Activated T-cell treated with anti-CD3 and anti-CD28 coated beads for 4 hours (primary cell): Measurements from ENCODE around the gene ANKS6.

Experiments used
- DNase-seq: peaks from one replicate; pipeline ENCODE4 v3.0.0-alpha.2; 2020

ANKS6 gene

DNA sequence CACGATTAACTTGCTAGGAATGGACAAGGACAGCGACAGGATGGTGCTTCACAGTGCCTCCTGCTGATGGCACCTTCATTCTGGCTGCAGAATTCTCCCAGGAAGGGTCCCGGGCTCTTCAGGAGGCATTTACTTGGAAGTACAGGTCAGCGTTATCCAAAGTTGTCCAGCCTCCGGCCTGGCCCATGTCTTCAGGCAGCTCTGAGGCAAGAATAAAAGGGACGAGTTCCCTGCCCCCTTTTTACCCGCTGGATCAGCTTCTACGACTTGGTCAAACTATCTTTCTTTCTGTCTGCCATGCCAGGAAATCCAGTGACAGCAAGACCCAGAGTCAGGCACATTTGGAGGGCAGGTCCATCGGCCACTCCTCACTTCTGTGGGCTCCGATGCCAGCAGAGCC is 64.3 kb downstream of the ANKS6 start:
- DNase-seq, result no peak

- no peak for DNase-seq
These were observed 65.5 kb downstream of the ANKS6 start for GRCh38 chr9:98730871-98731270.

GRCh38 chr9:98728500-98728899 is 67.9 kb downstream of the ANKS6 start:
- no peak for DNase-seq

- DNase-seq, result no peak
These were observed 68.9 kb downstream of the ANKS6 start for GRCh38 chr9:98727428-98727827.

GRCh38 chr9:98726735-98727134 is 69.6 kb downstream of the ANKS6 start:
- no peak for DNase-seq

DNA sequence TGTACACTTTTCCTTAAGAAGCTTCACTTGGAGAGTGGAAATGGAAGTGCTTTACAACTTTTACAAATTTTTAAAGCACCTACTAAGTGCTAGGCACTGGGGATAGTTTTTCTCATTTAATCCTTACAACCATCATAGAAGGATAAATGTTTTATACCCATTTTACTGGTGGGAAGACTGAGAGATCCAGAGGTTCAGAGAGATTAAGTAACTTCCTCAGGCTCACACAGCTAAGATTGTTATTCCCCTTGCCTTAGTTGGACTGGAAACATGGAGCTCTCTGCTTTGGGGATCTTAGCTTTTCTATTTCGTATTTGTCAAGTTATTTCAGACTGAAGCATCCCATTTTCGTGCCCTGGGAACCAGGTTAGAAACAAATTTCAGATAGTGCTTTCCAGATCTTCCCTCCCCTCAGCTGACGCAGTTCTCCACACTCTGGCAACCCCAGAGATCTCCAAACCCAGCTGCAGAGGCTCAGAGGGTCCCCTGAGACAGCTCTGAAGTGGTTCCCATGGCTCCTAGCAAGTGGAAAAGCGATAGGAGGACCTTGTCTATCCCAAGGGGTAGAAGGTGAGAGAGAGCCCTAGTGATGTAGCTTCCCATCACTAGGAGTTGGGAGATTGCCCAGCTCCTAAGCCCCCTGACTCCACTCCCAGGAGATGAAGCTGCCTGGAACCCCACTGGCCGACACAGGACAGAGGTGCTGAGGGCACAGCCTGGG is 71.4 kb downstream of the ANKS6 start:
- DNase-seq, result no peak

- no peak for DNase-seq
These were observed 74.7 kb downstream of the ANKS6 start for GRCh38 chr9:98721643-98722042.

GRCh38 chr9:98720402-98720801 is 76.0 kb downstream of the ANKS6 start:
- no peak for DNase-seq

GRCh38 chr9:98719055-98719454 is 77.3 kb downstream of the ANKS6 start:
- DNase-seq, result no peak

GRCh38 chr9:98714833-98715232 is 81.5 kb downstream of the ANKS6 start:
- DNase-seq, result no peak

GRCh38 chr9:98712987-98713386 is 83.4 kb downstream of the ANKS6 start:
- DNase-seq, result no peak

DNA sequence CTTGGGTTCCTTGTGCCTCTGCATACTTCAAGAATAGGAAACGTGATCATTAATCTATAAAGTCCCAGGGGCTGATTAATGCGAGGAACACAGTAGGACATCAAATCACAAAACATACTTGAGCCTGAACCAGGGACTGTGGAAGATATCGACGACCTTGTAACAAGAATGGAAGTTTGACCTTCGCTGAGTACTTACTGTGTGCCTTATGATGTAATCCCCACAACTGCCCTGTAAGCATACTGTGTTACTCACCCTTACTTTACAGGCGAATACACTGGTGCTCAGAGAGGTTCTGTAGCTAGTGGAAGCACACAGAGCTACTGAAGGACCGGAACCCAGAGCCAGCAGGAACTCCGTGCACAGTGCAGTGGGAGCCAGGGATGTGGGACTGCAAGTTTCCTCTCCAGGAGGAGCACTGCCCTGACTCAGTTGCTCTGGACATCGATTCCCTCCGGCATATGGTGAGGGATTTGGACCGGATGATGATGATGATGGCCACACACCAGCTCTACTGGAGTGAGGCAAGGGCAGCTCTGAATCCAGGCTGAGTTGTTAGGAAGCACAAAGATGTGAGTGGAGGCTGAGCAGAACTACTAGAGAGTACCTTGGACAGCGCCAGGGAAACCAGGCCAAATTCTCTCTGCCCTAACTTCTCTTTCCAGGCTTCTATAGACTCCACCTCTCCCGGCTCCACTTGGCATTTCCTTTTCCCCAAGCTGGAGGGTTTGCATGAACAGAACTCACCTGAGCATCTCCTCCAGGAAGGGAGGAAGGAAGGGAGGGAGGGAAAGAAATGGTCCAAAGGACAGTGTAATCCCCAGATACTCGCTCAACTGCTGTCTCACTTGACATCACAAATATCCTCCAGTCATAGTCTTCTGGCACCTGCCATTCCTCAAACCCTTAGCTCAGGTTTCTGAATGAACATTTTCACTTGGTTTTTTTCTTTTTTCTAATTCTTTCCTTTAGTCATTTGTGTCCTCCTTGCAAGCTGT is 86.1 kb downstream of the ANKS6 start:
- no peak for DNase-seq

- DNase-seq, result no peak
These were observed 87.1 kb downstream of the ANKS6 start, which contains the start of gene GABBR2 for GRCh38 chr9:98708933-98709911. TSS of gene GABBR2 (minus strand) at chr9:98708935. CDS start at chr9:98708737, 198 bp downstream.

DNA sequence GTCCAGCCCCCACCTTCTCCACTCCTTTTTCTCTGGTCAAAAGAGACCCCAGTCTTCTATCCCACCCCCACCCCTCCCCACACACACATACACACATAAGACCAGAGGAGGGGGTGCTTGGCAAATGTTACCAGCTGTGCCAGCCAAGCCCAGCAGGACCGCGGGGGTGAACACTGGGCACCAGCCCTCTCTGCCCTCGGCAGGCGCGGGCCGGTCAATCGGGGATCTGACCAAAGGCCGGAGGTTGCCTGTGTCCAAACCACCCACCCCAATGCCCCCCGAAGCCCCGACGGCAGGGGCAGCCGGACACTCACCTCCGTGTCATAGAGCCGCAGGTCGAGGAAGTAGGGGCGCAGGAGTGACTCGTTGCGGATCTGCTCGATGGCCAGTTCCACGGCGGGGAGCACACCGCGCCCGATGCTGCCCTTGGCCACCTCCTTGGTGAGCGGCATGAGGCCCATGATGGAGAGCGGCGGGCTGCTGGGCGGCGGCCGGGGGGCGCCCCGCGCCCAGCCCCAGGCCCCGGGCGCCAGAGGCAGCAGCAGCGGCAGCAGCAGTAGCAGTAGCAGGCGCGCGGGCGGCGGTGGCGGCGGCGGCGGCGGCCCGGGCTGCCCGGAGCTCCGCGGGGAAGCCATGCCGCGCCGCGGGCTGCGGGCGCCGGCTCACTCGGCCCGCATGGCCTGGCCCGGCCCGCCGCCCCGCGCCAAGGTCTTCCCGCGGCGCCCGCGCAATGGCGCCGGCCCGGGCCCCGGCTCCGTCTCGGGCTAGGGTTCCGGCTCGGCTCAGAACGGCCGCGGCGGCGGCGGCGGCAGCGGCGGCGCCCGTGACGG is 88.0 kb downstream of the ANKS6 start:
- DNase-seq, result no peak

DNA sequence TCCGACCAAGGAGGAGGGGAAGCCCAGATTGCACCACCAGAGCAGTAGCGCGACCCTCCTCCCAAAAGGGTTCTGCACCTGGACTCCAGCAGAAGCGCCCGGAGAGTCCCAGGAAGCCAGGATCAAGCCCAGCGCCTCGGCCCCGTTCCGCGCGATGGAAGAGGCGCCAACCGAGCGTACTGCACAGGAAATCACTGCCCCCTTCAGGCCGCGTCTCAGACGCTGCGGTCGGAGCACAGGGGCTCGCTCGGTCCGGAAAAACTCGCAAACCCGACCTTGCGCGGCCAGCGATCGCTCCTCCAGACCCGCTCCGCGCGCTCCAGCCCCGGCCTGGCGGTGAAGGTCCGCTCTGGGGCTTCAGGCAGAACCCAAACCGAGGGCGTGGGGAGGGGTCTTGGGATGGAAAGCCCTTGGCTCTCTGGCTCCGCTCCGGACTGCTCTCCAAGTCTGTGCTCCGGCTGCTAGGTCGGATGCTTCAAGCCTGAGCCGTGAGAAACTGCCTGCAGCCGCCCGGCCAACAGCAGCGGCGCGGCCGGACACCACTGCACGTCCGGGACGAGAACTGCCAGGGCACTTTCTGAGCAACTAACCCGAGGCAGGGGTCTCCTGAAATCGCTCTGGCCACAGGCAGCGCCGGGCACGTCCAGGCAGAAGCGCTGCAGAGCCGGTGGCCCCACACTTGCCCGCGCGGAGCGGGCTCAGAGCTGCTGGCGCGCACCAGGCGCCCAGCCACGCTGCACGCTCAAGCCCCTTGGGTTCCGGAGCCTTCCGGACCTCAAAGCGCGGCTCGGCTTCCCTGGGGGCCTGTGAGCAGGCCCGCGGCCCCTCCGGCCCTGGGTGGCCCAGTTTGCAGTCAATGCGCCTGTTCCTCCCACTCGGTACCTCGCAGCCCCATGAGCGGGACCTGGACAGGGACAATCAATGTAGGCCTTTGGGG is 88.9 kb downstream of the ANKS6 start:
- DNase-seq, result no peak

DNA sequence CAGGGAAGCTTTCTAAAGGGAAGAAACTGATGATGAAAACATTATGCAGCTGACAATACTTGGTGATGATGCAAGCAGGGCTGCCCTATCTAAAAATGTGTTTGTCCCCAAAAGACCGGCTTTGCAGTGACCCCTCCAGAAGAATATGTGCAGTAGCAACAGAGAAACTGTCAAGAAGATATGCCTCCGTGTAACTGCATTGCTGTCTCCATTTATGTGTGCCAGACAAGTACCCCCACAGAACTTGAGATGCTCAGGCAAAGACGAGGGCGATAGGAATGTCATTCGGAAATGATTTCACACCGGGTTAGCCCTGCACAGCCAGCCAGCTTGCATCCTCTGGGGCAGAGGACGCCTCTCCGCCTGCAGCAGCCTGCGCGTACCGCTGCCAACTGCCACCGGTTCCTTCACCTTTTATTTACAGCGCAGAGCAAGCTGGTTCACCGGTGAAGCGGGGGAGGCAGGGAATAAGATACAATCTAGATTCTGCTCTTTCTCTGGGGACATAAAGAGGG is 89.6 kb downstream of the ANKS6 start:
- DNase-seq, result no peak

GRCh38 chr9:98702835-98703380 is 93.4 kb downstream of the ANKS6 start:
- no peak for DNase-seq

DNA sequence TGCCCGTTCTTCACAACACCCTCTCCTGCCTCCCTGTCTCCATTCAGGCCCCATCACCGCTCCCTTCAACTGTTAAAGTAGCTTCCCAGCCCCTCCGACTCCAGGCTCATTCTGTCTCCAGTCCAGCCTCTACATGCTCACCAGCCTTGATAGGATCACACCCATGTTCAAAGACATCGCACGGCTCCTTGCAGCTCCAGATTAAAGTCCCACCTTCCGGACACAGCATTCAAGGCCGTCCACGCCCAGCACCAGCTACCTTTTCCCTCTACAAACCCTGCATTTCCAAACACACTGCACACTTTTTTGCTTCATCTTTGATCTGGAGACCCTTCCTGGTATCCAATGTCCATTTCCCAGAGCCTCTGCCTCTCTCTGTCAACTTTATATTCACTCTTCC is 94.0 kb downstream of the ANKS6 start:
- DNase-seq, result no peak

- no peak for DNase-seq
These were observed 94.8 kb downstream of the ANKS6 start for GRCh38 chr9:98701576-98701975.

- no peak for DNase-seq
These were observed 95.6 kb downstream of the ANKS6 start for GRCh38 chr9:98700801-98701200.
